NCI-H1436 (cell line): ENCODE data around the gene GFPT2.

Experiments used
- DNase-seq: peaks from one replicate; lab custom pipeline; 2025; lab: John Stamatoyannopoulos, UW

GFPT2 gene

DNA sequence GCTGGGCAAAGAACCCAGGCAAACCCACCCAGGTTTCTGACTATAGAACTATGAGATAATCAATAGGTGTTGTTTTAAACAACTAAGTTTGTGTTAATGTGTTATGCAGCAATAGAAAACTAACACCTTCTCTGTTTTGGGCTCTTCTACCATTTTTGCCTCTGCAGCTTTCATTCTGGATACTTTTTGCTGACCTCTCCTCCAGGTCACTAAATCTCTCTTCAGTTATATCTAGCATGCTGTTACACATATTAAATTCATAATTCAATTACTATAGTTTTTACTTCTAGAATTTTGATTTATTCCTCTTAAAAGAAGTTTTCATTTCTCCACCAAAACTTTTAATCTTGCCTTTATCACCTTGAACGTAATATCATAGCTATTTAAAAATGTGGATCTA, 78.4 kb downstream of the GFPT2 start:
- DNase-seq, result no peak

DNA sequence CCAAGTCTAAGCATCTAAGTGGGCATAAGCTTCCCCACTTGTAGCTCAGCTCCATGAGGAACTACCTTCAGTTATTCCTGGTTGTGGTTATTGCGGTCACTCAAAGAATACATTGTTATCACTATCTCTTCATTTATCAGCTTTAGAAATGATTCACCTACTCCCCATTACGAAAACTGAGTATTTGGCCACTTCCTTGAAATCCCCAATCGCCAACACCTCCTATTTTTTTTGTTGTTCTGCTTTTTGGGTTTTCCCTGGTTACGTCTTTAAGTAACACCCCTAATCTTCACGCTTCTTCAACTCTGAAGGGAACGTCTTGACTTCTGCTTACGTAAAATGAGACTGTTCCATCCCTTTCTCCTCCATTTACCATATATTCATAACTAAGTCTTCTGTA, 81.9 kb downstream of the GFPT2 start:
- no peak for DNase-seq

DNA sequence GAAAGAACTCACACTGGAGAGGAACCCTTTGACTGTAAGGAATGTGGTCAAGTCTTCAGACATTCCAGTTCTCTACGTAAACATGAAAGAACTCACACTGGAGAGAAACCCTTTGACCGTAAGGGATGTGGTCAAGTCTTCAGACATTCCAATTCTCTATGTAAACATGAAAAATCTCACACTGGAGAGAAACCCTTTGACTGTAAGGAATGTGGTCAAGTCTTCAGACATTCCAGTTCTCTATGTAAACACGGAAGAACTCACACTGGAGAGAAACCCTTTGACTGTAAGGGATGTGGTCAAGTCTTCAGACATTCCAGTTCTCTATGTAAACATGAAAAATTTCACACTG, 93.9 kb downstream of the GFPT2 start:
- DNase-seq, result no peak

DNA sequence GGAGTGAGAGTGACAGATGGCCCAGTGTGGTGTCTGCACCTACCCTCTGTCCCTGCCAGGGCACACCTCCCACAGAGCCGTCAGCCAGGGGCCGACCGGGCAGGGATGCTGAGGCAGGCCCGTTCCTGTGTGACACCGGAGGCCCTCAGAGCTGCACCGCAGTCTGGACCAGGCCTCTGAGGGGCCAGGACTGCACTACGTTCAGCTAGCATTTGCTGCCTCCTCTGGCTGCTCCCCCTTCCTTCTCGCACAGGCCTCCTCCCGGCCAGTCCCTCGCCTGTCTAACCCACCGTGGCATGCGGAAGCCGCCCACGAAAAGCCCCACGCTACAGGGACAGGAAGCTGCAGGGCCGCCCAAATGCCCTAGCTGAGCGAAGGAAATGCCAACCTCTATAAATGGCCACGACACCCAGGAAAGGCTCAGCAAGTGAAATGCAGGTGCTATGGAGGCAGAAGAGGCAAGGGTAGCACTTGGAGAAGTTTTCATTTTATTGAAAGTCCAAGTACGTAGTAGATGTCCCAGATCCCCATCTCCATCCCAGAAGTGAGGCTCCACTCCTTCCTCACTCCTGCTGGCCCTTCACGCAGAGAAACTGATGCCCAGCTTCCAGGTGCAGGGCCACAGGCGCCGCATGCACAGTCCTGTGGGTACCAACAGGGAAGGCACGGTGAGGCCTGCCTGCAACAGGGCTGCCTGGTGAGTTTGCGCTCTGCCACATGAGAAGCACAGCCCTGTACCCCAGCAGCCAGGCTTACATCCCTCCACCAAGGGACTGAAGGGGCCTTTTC, 99.9 kb downstream of the GFPT2 start:
- no peak for DNase-seq

DNA sequence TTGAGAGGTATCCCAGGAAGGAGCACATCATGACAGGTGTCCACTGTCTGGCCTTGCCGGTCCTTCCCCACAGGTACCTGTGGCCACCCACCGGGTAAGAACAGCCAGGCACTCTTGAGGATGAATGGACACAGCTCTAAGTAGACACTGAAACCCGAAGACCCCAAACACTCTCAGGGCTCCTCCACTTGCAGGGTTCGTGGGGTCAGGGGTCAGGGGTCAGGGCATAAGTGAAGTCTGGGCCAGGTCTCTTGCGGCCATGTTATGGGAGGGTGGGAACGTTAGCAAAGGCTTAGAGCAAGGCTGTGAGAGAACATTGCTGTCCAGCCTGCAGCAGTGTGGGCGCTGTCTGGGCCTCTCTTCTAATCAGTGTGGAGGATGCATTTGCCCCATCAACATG, 101.2 kb downstream of the GFPT2 start:
- DNase-seq, result no peak

DNA sequence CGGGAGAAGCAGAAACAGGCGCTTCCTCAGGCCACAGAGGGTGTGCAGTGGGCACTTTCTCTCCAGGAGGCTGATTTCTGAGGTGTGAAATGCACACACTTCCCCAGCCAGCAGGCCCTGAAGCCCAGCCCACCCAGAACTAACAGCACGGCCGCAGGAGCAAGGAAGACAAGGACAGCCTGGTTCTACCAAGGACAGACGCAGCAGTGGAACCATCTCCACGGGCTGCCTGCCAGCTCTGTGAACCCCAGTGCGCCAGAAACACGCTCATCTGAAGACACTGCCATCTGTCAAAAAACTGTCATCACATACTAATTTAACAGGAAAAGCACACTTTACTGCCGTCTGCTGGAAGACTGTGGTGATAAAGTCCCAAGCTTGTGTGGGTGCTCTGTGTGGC, 102.0 kb downstream of the GFPT2 start:
- DNase-seq, result no peak
